Measurements from ENCODE around the gene HORMAD2. TPM values are rescaled to one million over a fixed set of nuclear protein-coding genes. Genes with fewer than 3 reads are reported as not detected.
A peak's percentile ranks its signal among the peaks of the same experiment; 100 is the strongest.

The HORMAD2 gene
- polyA plus RNA-seq, 2 of the 4 experiments (the other 2 are of a cell fraction), result not detected

GRCh38 chr22:30212363-30212995, 132.2 kb downstream of the HORMAD2 start (continued):
- TF ChIP-seq, protein P1, sequence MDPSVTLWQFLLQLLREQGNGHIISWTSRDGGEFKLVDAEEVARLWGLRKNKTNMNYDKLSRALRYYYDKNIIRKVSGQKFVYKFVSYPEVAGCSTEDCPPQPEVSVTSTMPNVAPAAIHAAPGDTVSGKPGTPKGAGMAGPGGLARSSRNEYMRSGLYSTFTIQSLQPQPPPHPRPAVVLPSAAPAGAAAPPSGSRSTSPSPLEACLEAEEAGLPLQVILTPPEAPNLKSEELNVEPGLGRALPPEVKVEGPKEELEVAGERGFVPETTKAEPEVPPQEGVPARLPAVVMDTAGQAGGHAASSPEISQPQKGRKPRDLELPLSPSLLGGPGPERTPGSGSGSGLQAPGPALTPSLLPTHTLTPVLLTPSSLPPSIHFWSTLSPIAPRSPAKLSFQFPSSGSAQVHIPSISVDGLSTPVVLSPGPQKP (IDR thresholded peaks at IDR 0.05; ENCODE audit: low read depth, low read length), result no peak
- TF ChIP-seq, protein P2, sequence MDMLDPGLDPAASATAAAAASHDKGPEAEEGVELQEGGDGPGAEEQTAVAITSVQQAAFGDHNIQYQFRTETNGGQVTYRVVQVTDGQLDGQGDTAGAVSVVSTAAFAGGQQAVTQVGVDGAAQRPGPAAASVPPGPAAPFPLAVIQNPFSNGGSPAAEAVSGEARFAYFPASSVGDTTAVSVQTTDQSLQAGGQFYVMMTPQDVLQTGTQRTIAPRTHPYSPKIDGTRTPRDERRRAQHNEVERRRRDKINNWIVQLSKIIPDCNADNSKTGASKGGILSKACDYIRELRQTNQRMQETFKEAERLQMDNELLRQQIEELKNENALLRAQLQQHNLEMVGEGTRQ (IDR thresholded peaks at IDR 0.05), result peak; percentile 31; the same call in 1 of the 2 replicates
- TF ChIP-seq BHLHE40 (IDR thresholded peaks at IDR 0.05; ENCODE audit: low read depth, low read length) (no peak), JUNB (IDR thresholded peaks at IDR 0.05) (peak; percentile 92), RFX5 (IDR thresholded peaks at IDR 0.05) (no peak), HOXB5 (CRISPR knock-in tag; IDR thresholded peaks at IDR 0.05) (peak; percentile 14), E2F6 (IDR thresholded peaks at IDR 0.05; ENCODE audit: borderline replicate concordance, low read depth) (no peak), TP53 (CRISPR knock-in tag; IDR thresholded peaks at IDR 0.05) (no peak), CEBPB (IDR thresholded peaks at IDR 0.05) (peak; percentile 93 to 99), ZNF302 (CRISPR knock-in tag; IDR thresholded peaks at IDR 0.05) (peak; percentile 71; the same call in 1 of the 2 replicates), GATA3 (IDR thresholded peaks at IDR 0.05; ENCODE audit: borderline replicate concordance) (peak; percentile 99), NFE2L2 (conservative IDR thresholded peaks at IDR 0.05; ENCODE audit: low read length) (no peak), SREBF2 (IDR thresholded peaks at IDR 0.05) (no peak), HOXB13 (CRISPR knock-in tag; IDR thresholded peaks at IDR 0.05; ENCODE audit: low read depth) (peak; percentile 74; the same call in 1 of the 2 replicates), REST (IDR thresholded peaks at IDR 0.05) (no peak), HDAC2 (IDR thresholded peaks at IDR 0.05) (no peak), ZFP36 (IDR thresholded peaks at IDR 0.05; ENCODE audit: borderline replicate concordance, partially characterized antibody) (no peak), FOSB (CRISPR knock-in tag; IDR thresholded peaks at IDR 0.05) (no peak), ZSCAN20 (CRISPR knock-in tag; IDR thresholded peaks at IDR 0.05) (no peak), CBX8 (IDR thresholded peaks at IDR 0.05) (no peak), RARB (CRISPR knock-in tag; IDR thresholded peaks at IDR 0.05) (peak; percentile 88), MYC (IDR thresholded peaks at IDR 0.05; ENCODE audit: borderline replicate concordance, low read length) (no peak), RCOR1 (IDR thresholded peaks at IDR 0.05; ENCODE audit: low read depth, low read length) (no peak), SMC3 (IDR thresholded peaks at IDR 0.05) (peak; percentile 57; the same call in 2 of the 3 replicates), FOXS1 (CRISPR knock-in tag; IDR thresholded peaks at IDR 0.05) (peak; percentile 26; the same call in 1 of the 2 replicates), EP300 (IDR thresholded peaks at IDR 0.05) (peak; percentile 99), MAZ (IDR thresholded peaks at IDR 0.05; ENCODE audit: borderline replicate concordance, low read depth, low read length) (no peak), FOSL2 (IDR thresholded peaks at IDR 0.05) (peak; percentile 88), FOSL2 (CRISPR knock-in tag; IDR thresholded peaks at IDR 0.05) (peak; percentile 96), TFCP2L1 (CRISPR knock-in tag; IDR thresholded peaks at IDR 0.05) (no peak), NPAS2 (CRISPR knock-in tag; IDR thresholded peaks at IDR 0.05; ENCODE audit: borderline replicate concordance) (no peak), JUN (IDR thresholded peaks at IDR 0.05) (peak; percentile 97 to 99), EHMT2 (IDR thresholded peaks at IDR 0.05; ENCODE audit: low read depth) (no peak), MAFK (IDR thresholded peaks at IDR 0.05; ENCODE audit: partially characterized antibody) (peak; percentile 71), HOXA7 (CRISPR knock-in tag; IDR thresholded peaks at IDR 0.05) (peak; percentile 14; the same call in 1 of the 2 replicates), CHD4 (IDR thresholded peaks at IDR 0.05; ENCODE audit: borderline replicate concordance) (no peak), NR3C1 (IDR thresholded peaks at IDR 0.05) (no peak)
- TF ChIP-seq, protein P3, sequence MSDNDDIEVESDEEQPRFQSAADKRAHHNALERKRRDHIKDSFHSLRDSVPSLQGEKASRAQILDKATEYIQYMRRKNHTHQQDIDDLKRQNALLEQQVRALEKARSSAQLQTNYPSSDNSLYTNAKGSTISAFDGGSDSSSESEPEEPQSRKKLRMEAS (IDR thresholded peaks at IDR 0.05), result peak; percentile 87

All from A549 (cell line).